Measurements from ENCODE around the gene ALDH3A2.

DNA sequence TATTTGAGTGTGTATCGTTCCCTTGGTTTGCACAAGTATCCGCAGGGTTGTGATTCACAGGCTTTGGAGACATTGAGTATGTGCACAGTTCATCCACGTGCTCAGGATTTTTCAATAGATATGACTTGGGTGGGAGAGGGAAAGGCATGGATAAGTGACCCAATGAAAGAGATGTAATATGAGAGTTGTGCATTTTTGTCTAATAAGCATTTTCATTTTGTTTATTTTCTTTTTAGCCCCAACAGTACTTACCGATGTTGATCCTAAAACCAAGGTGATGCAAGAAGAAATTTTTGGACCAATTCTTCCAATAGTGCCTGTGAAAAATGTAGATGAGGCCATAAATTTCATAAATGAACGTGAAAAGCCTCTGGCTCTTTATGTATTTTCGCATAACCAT is 14.5 kb downstream of the ALDH3A2 start:
- TF ChIP-seq, protein P1, sequence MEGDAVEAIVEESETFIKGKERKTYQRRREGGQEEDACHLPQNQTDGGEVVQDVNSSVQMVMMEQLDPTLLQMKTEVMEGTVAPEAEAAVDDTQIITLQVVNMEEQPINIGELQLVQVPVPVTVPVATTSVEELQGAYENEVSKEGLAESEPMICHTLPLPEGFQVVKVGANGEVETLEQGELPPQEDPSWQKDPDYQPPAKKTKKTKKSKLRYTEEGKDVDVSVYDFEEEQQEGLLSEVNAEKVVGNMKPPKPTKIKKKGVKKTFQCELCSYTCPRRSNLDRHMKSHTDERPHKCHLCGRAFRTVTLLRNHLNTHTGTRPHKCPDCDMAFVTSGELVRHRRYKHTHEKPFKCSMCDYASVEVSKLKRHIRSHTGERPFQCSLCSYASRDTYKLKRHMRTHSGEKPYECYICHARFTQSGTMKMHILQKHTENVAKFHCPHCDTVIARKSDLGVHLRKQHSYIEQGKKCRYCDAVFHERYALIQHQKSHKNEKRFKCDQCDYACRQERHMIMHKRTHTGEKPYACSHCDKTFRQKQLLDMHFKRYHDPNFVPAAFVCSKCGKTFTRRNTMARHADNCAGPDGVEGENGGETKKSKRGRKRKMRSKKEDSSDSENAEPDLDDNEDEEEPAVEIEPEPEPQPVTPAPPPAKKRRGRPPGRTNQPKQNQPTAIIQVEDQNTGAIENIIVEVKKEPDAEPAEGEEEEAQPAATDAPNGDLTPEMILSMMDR (conservative IDR thresholded peaks at IDR 0.05 in 1 of 2, IDR thresholded peaks at IDR 0.05 in 1 of 2; ENCODE audit: extremely low read depth in 1 of 2, insufficient read depth in 1 of 2, low read depth in 1 of 2, low read length in 2 of 2): no peak
- TF ChIP-seq EZH2 (IDR thresholded peaks at IDR 0.05; ENCODE audit: borderline replicate concordance, low read length): no peak
